BLaER1 treated with 17β-estradiol and CSF1 and Interleukin-3, amounts not matched to agents 10 nM and 100 nM (cell line): ENCODE measurements around the gene FAM171A2.
"Not testable (repeated sequence)": the region's sequence is repeated elsewhere in the genome, so short reads cannot be mapped to it uniquely, and the experiment has no call there.

Experiments used
- H3K27ac ChIP-seq, 11 experiments: shearing (Covaris generic); formaldehyde crosslinking; 2 replicates each; pipeline ENCODE4 v1.8.1; 2022
- H3K27me3 ChIP-seq, 11 experiments: shearing (Covaris generic); formaldehyde crosslinking; 2 replicates each; pipeline ENCODE4 v1.8.1; 2022
- H3K36me3 ChIP-seq, 11 experiments: shearing (Covaris generic); formaldehyde crosslinking; 2 replicates each; pipeline ENCODE4 v1.8.1; 2022
- H3K4me1 ChIP-seq, 10 experiments: shearing (Covaris generic); formaldehyde crosslinking; 2 replicates each; pipeline ENCODE4 v1.8.1; 2022
- H3K4me2 ChIP-seq, 11 experiments: shearing (Covaris generic); formaldehyde crosslinking; 2 replicates each; pipeline ENCODE4 v1.8.1; 2022
- H3K4me3 ChIP-seq, 10 experiments: shearing (Covaris generic); formaldehyde crosslinking; 2 replicates each; pipeline ENCODE4 v1.8.1; 2022
- H3K9ac ChIP-seq, 11 experiments: shearing (Covaris generic); formaldehyde crosslinking; 2 replicates each; pipeline ENCODE4 v1.8.1; 2022
- H3K9me3 ChIP-seq, 11 experiments: shearing (Covaris generic); formaldehyde crosslinking; replicated peaks in 1 of 11; 2 replicates each; pipeline ENCODE4 v1.8.1; 2022
- H4K20me1 ChIP-seq, 11 experiments: shearing (Covaris generic); formaldehyde crosslinking; 2 replicates each; pipeline ENCODE4 v1.8.1; 2022
- Cebpa-rat ChIP-seq, 11 experiments: shearing (Covaris generic); IDR thresholded peaks; 2 replicates each; pipeline ENCODE4 v1.8.1; 2022

Gene FAM171A2

DNA sequence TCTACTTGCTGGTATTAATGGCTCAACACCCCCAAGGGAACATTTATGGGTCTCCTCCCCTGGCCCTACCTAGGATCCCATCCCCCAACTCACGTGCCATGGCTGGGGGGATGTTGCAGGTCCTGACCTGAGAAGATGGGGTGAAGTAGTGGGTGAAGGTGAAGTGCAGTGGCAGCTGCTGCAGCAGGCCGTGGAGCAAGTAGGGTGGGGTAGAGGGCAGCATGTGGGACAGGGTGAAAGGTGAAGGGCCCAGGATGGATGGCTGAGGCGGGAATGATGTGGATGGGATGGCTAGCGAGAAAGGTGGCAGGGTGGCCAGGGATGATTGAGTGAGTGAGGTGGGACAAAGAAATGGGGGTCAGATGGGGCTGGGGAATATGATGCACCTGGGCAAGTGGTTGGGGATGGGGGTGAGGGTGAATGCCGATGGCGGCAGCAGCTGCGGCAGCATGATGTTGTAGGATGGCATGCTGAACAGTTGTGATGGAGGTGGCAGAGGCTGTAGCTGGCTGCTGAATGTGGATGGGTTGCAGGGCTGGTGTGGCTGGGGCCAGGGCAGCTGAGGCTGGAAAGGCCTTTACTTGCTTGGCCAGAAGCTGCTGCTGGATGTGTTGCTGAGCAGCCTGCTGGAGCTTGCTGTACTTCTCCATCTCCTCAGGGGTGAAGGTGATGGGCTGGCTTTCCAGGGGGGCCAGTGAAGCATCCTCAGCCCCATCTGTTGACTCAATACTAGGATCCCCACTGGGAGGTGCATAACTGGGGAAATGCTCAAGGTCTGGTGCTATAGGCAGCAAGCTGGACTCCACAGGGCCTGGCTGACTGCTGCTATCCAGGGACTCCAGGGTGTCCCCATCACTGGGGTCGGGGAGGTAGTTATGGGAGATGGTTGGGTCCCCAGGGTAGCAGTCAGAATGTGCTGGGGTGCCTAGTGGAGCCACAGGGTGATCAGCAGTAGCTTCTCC lies 34.1 kb upstream of the FAM171A2 start:
- Histone ChIP-seq H3K9me3 (no peaks in the 10 kb centered on the region), H3K27me3 (no peaks in the 10 kb centered on the region), H3K4me2 (peak overlapping the region in 7 of 11 experiments; percentile 63 to 94 (median 86); a peak in 11 of 22 replicates), H3K4me1 (peaks cover 4 to 48% (median 42%) of the 10 kb centered on the region in 10 experiments; a peak in 17 of 20 replicates), H3K36me3 (peaks cover 59 to 76% (median 70%) of the 10 kb centered on the region in 11 experiments), H3K4me3 (no peak overlapping the region), H3K27ac (no peak overlapping the region), H4K20me1 (peaks cover 0 to 34% (median 18%) of the 10 kb centered on the region in 11 experiments; a peak in 9 of 22 replicates), H3K9ac (no peak overlapping the region)
- no peak for TF ChIP-seq Cebpa-rat (IDR thresholded peaks at IDR 0.05)

DNA sequence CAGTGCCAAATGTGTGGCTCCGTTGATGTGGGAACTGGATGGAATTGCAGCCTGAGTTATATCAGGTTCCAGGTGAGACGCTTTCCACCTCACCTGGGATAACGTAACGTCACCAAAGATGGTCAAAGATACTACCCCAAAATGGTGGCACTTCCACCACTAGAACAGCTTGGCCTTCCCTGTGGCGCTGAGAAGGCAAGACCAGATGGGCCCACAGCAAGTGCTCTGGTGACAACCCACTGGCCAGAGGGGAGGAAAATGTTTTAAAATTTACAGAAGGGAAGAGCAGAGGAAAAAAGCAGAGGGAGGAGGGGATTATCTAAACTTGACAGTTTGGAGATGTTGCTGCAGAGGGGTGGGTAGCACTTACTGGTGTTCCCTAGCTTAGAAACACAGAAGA lies 33.3 kb upstream of the FAM171A2 start:
- no peak overlapping the region for H3K4me2 ChIP-seq
- H3K4me3 ChIP-seq, result no peak overlapping the region
- H3K9ac ChIP-seq, result no peak overlapping the region
- H4K20me1 ChIP-seq, result peaks cover 0 to 34% (median 18%) of the 10 kb centered on the region in 11 experiments; a peak in 9 of 22 replicates
- peaks cover 50 to 68% (median 62%) of the 10 kb centered on the region in 11 experiments for H3K36me3 ChIP-seq
- TF ChIP-seq Cebpa-rat (IDR thresholded peaks at IDR 0.05), result no peak
- H3K9me3 ChIP-seq, result no peaks in the 10 kb centered on the region
- H3K27me3 ChIP-seq, result no peaks in the 10 kb centered on the region
- H3K27ac ChIP-seq, result no peak overlapping the region
- H3K4me1 ChIP-seq, result peaks cover 4 to 40% (median 39%) of the 10 kb centered on the region in 10 experiments; a peak in 17 of 20 replicates

DNA sequence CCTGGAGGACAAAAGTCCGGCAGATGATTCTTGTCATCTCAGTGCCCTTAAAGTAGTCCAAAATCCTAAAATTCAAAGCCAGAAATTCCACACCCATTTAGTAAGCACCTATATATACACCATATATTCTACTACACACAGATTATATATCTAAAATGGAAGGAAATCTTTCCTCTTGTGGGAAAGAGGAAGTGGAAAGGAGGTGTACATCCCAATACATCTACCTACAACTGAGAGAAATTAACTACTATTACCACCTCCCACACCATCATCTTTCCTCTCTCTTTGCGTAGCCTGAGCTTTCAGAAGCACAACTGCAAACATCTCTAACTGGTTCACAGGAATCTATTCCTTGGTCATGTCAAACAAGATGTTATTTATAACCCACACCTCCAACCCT lies 31.2 kb upstream of the FAM171A2 start:
- no peak overlapping the region for H3K4me2 ChIP-seq
- H3K36me3 ChIP-seq, result peaks cover 33 to 47% (median 42%) of the 10 kb centered on the region in 11 experiments
- H3K27ac ChIP-seq, result no peak overlapping the region
- H3K9me3 ChIP-seq, result no peaks in the 10 kb centered on the region
- H3K27me3 ChIP-seq, result no peaks in the 10 kb centered on the region
- H4K20me1 ChIP-seq, result peaks cover 0 to 31% (median 17%) of the 10 kb centered on the region in 11 experiments; a peak in 8 of 22 replicates
- no peak for TF ChIP-seq Cebpa-rat (IDR thresholded peaks at IDR 0.05)
- peaks cover 11 to 32% (median 29%) of the 10 kb centered on the region in 10 experiments for H3K4me1 ChIP-seq
- H3K4me3 ChIP-seq, result no peak overlapping the region
- H3K9ac ChIP-seq, result no peak overlapping the region

- peaks cover 0 to 23% (median 10%) of the 10 kb centered on the region in 11 experiments; a peak in 8 of 22 replicates for H4K20me1 ChIP-seq
- not testable (repeated sequence) for H3K4me3 ChIP-seq, H3K4me2 ChIP-seq, H3K27ac ChIP-seq, H3K27me3 ChIP-seq, H3K9me3 ChIP-seq, H3K9ac ChIP-seq
- peaks cover 18 to 31% (median 29%) of the 10 kb centered on the region in 10 experiments for H3K4me1 ChIP-seq
- H3K36me3 ChIP-seq, result peaks cover 26 to 40% (median 35%) of the 10 kb centered on the region in 11 experiments
These were observed 30.5 kb upstream of the FAM171A2 start for GRCh38 chr17:44394112-44394511.

- Histone ChIP-seq H3K4me1 (peaks cover 25 to 31% (median 28%) of the 10 kb centered on the region in 10 experiments), H3K4me2 (peak overlapping the region; percentile 55 to 91 (median 77)), H3K36me3 (peaks cover 0 to 4% (median under 1%) of the 10 kb centered on the region in 11 experiments; a peak in 3 of 22 replicates), H3K4me3 (no peak overlapping the region), H4K20me1 (no peaks in the 10 kb centered on the region), H3K27ac (peak overlapping the region in 9 of 11 experiments; percentile 2 to 72 (median 58); a peak in 14 of 22 replicates), H3K9ac (peak overlapping the region in 3 of 11 experiments; percentile 5 to 13 (median 8); a peak in 2 of 22 replicates), H3K9me3 (no peaks in the 10 kb centered on the region), H3K27me3 (no peaks in the 10 kb centered on the region)
- TF ChIP-seq Cebpa-rat (IDR thresholded peaks at IDR 0.05), result no peak
These were observed 26.7 kb upstream of the FAM171A2 start for GRCh38 chr17:44390250-44390870.

DNA sequence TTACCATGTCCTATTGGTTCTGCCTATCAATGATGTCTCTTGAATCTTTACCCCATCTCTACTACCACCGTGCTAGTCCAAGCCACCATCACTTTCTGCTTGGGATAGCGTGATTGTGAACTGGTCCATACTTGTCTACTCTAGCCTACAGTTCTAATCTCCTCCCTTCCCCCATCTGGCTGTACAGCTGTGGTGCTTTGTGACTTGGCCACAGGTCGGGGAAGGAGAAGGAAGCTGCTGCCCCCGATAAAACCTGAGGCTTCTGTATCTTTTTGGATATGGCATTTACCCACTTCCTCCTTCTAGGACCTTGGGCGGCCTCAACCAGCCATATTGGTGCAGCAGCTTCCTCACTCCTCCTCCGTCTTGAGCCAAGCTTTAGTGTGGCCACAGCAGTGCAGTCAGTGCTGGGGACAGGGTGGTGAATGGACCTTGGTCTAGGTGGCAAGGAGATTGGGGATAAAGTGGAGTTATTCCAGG lies 26.1 kb upstream of the FAM171A2 start:
- peaks cover 28 to 33% (median 32%) of the 10 kb centered on the region in 10 experiments for H3K4me1 ChIP-seq
- TF ChIP-seq Cebpa-rat (IDR thresholded peaks at IDR 0.05), result no peak
- H3K27ac ChIP-seq, result peak overlapping the region in 9 of 11 experiments; percentile 2 to 72 (median 58); a peak in 14 of 22 replicates
- H3K4me3 ChIP-seq, result no peak overlapping the region
- peak overlapping the region in 3 of 11 experiments; percentile 5 to 13 (median 8); a peak in 2 of 22 replicates for H3K9ac ChIP-seq
- H3K27me3 ChIP-seq, result no peaks in the 10 kb centered on the region
- H4K20me1 ChIP-seq, result no peaks in the 10 kb centered on the region
- peaks cover 0 to 4% (median 0%) of the 10 kb centered on the region in 11 experiments; a peak in 1 of 22 replicates for H3K36me3 ChIP-seq
- peak overlapping the region; percentile 55 to 91 (median 77) for H3K4me2 ChIP-seq
- no peaks in the 10 kb centered on the region for H3K9me3 ChIP-seq

GRCh38 chr17:44389281-44389680 lies 25.6 kb upstream of the FAM171A2 start, which contains the start of gene ITGA2B:
Gene ITGA2B (minus strand): TSS chr17:44389649. CDS start chr17:44389473, 176 bp downstream.
- Histone ChIP-seq H3K4me1 (peaks cover 30 to 36% (median 35%) of the 10 kb centered on the region in 10 experiments), H3K36me3 (0 out of 22 replicates have a peak, but pooled peaks cover 0 to 2% (median 0%) of the 10 kb centered on the region in 11 experiments), H3K27me3 (no peaks in the 10 kb centered on the region), H3K4me3 (no peak within 1 kb of the TSS), H3K4me2 (peak within 1 kb of the TSS; percentile 55 to 91 (median 77)), H4K20me1 (no peaks in the 10 kb centered on the region), H3K27ac (peak within 1 kb of the TSS in 9 of 11 experiments; percentile 2 to 72 (median 58); a peak in 14 of 22 replicates), H3K9me3 (no peaks in the 10 kb centered on the region), H3K9ac (peak within 1 kb of the TSS in 3 of 11 experiments; percentile 5 to 13 (median 8); a peak in 2 of 22 replicates)
- no peak for TF ChIP-seq Cebpa-rat (IDR thresholded peaks at IDR 0.05)

GRCh38 chr17:44387804-44388203 lies 24.2 kb upstream of the FAM171A2 start:
- Histone ChIP-seq H3K4me1 (peaks cover 30 to 37% (median 35%) of the 10 kb centered on the region in 10 experiments), H3K27me3 (no peaks in the 10 kb centered on the region), H3K4me2 (no peak overlapping the region), H3K4me3 (no peak overlapping the region), H3K9me3 (no peaks in the 10 kb centered on the region), H4K20me1 (no peaks in the 10 kb centered on the region), H3K36me3 (no peaks in the 10 kb centered on the region), H3K9ac (no peak overlapping the region), H3K27ac (no peak overlapping the region)
- TF ChIP-seq Cebpa-rat (IDR thresholded peaks at IDR 0.05), result no peak
